Measurements from ENCODE around the gene VMP1. TPM values are rescaled to one million over a fixed set of nuclear protein-coding genes. Genes with fewer than 3 reads are reported as not detected.
A peak's percentile ranks its signal among the peaks of the same experiment; 100 is the strongest.

VMP1 gene
- total and polyA plus RNA-seq, 2 of the 4 experiments (the other 2 are of a cell fraction) = 89.8 to 197 TPM

DNA sequence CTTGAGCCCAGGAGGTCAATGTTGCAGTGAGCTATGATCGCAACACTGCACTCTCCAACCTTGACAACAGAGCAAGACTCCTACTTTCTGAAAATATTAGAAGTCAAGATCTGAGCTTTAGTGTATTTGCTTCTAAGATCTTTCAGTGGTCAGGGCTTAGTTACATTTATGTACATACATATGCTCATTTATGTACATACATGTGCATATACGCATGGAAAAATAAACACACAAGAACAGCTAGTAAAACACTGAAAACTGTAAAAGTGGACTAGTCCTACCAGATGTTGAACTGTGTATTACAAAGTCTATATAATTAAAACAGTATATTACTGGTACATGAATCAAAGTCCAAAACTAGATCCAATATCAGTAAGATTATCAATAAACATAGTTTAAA lies 28.5 kb upstream of the VMP1 start:
- Histone ChIP-seq H2AK5ac (ENCODE audit: low read depth, low read length) (no peak overlapping the region), H3K14ac (replicated peaks; ENCODE audit: low read depth, low read length) (no peak overlapping the region), H4K20me1 (ENCODE audit: insufficient read depth, low read length) (no peaks in the 10 kb centered on the region; the same call in 1 of the 2 replicates), H2BK20ac (ENCODE audit: low read depth, low read length) (no peak overlapping the region), H4K5ac (ENCODE audit: low read depth, low read length) (no peak overlapping the region), H3K9me3 (ENCODE audit: control insufficient read depth, insufficient read depth, low read length) (no peaks in the 10 kb centered on the region), H2BK120ac (ENCODE audit: low read depth, low read length) (no peak overlapping the region), H3K4ac (ENCODE audit: low read depth, low read length) (no peak overlapping the region; the same call in 1 of the 2 replicates), H3K27me3 (ENCODE audit: control insufficient read depth, insufficient read depth, low read length) (no peaks in the 10 kb centered on the region), H4K8ac (ENCODE audit: low read depth in 2 of 2, low read length in 2 of 2) (no peak overlapping the region), H3K4me2 (ENCODE audit: low read depth, low read length) (no peak overlapping the region), H3K56ac (ENCODE audit: extremely low read depth, insufficient read depth, low read length) (no peak overlapping the region), H4K91ac (ENCODE audit: insufficient read depth, low read depth, low read length) (no peak overlapping the region), H2BK5ac (ENCODE audit: low read depth, low read length, poor library complexity, severe bottlenecking) (peak overlapping the region; percentile 47), H2AK9ac (replicated peaks; ENCODE audit: low read depth, low read length, poor library complexity) (no peak overlapping the region), H3K9ac (ENCODE audit: low read depth, low read length) (no peak overlapping the region), H3K23ac (ENCODE audit: low read depth, low read length) (no peak overlapping the region), H3K79me1 (ENCODE audit: low read depth in 1 of 2, low read length in 2 of 2) (peaks cover 27 to 64% of the 10 kb centered on the region in 2 experiments), H2BK15ac (ENCODE audit: low read depth, low read length) (no peak overlapping the region), H3K27ac (ENCODE audit: insufficient read depth, low read length) (no peak overlapping the region), H3K9me1 (ENCODE audit: insufficient read depth, low read length) (peaks cover 3% of the 10 kb centered on the region; the same call in 1 of the 2 replicates), H2AFZ (replicated peaks; ENCODE audit: low read length, poor library complexity) (no peak overlapping the region), H3K4me1 (ENCODE audit: control insufficient read depth, insufficient read depth, low read length) (peaks cover 7% of the 10 kb centered on the region), H3K18ac (ENCODE audit: low read depth, low read length) (no peak overlapping the region), H3K36me3 (ENCODE audit: control insufficient read depth, insufficient read depth, low read length) (peaks cover 58% of the 10 kb centered on the region), H3K4me3 (ENCODE audit: insufficient read depth, low read depth, low read length) (no peak overlapping the region)
- CTCF ChIA-PET = no interaction called here
- intact Hi-C loops (cut with micrococcal nuclease) = no loop called here
- ATAC-seq (ENCODE audit: low read depth) = no peak
- DNase-seq = no peak
- POLR2A ChIA-PET (ENCODE audit: unreplicated experiment) = no interaction called here
- no TSS peak for BruUV-seq (replicated peaks)
- dilution Hi-C loops (cut with HindIII; ENCODE audit: low sequenced_read_pairs, unreplicated experiment) = no loop called here
- WGBS, 2 experiments (ENCODE audit: extremely low coverage in 2 of 2, insufficient read length in 1 of 2) = no CpG with 5 or more reads among the region's 2 CpGs
- TF ChIP-seq RAD21 (IDR thresholded peaks at IDR 0.05; ENCODE audit: low read length) (no peak), MAZ (IDR thresholded peaks at IDR 0.05; ENCODE audit: borderline replicate concordance, low read depth, low read length) (no peak), CEBPB (IDR thresholded peaks at IDR 0.05; ENCODE audit: low read depth, low read length) (no peak), NFE2L2 (IDR thresholded peaks at IDR 0.05; ENCODE audit: low read depth, low read length) (no peak), MXI1 (IDR thresholded peaks at IDR 0.05; ENCODE audit: borderline replicate concordance, low read depth, low read length) (no peak), BHLHE40 (IDR thresholded peaks at IDR 0.05; ENCODE audit: low read depth, low read length) (no peak), MAFK (IDR thresholded peaks at IDR 0.05; ENCODE audit: low read depth, low read length) (no peak)
- in situ Hi-C loops (cut with MboI; ENCODE audit: low sequenced_read_pairs) = loop anchor here (5.0 kb wide), 1 partner anchor 52 kb away; no protein-coding TSS in a partner anchor

Data from IMR-90 (cell line).